ENCODE results near the gene DIO1. TPM values are rescaled to one million over a fixed set of nuclear protein-coding genes. Genes with fewer than 3 reads are reported as not detected.
A peak's percentile ranks its signal among the peaks of the same experiment; 100 is the strongest.

DIO1 gene
- polyA plus RNA-seq (2013, experiment 1 of 2), result not detected
- polyA plus RNA-seq (2013, experiment 2 of 2), result not detected

GRCh38 chr1:53893999-53894636 lies at the start of gene DIO1:
Gene DIO1 (plus strand): TSS chr1:53894187. CDS start chr1:53894211, 24 bp downstream.
- Histone ChIP-seq H3K27me3 (ENCODE audit: control insufficient read depth in 1 of 2, insufficient read depth in 1 of 2, low read length in 2 of 2) (peaks cover 0 to 6% of the 10 kb centered on the region in 2 experiments), H3K36me3 (ENCODE audit: control insufficient read depth in 1 of 2, insufficient read depth in 2 of 2, low read depth in 1 of 2, low read length in 2 of 2) (no peaks in the 10 kb centered on the region), H3K79me1 (replicated peaks; ENCODE audit: low read length, poor library complexity, severe bottlenecking) (peaks cover 3% of the 10 kb centered on the region), H3K4me3 (ENCODE audit: insufficient read depth in 1 of 2, low read depth in 1 of 2, low read length in 2 of 2) (no peak within 1 kb of the TSS), H4K91ac (ENCODE audit: low read length) (no peak within 1 kb of the TSS), H3K4ac (ENCODE audit: low read depth in 1 of 2, low read length in 2 of 2) (no peak within 1 kb of the TSS), H3K27ac (ENCODE audit: low read length, poor library complexity, severe bottlenecking) (no peak within 1 kb of the TSS), H3K9me3 (ENCODE audit: control insufficient read depth, low read length) (no peaks in the 10 kb centered on the region), H2AFZ (ENCODE audit: low read depth, low read length) (no peak within 1 kb of the TSS), H3K23ac (ENCODE audit: low read length in 2 of 2) (no peak within 1 kb of the TSS), H3K4me2 (ENCODE audit: low read length, poor library complexity, severe bottlenecking) (no peak within 1 kb of the TSS), H2BK15ac (ENCODE audit: low read depth, poor library complexity, severe bottlenecking) (no peak within 1 kb of the TSS), H2AK5ac (ENCODE audit: low read length, severe bottlenecking) (no peak within 1 kb of the TSS), H3K4me1 (ENCODE audit: control insufficient read depth, insufficient read depth, low read depth, low read length) (peaks cover 16% of the 10 kb centered on the region), H4K8ac (ENCODE audit: low read length) (no peak within 1 kb of the TSS), H2BK12ac (ENCODE audit: low read length in 2 of 2) (no peak within 1 kb of the TSS), H2BK5ac (ENCODE audit: low read depth, low read length, poor library complexity, severe bottlenecking) (no peak within 1 kb of the TSS), H3K9ac (ENCODE audit: low read length) (no peak within 1 kb of the TSS), H3K14ac (ENCODE audit: low read length in 2 of 2) (no peak within 1 kb of the TSS), H3K18ac (ENCODE audit: low read depth in 1 of 2, low read length in 2 of 2) (no peak within 1 kb of the TSS), H2BK120ac (ENCODE audit: low read depth, low read length) (no peak within 1 kb of the TSS)
- no peak for DNase-seq
- WGBS, result 85% methylated on average over 14 of the region's 14 CpGs

- peak; percentile 7 for DNase-seq
- no peak overlapping the region for H2BK120ac ChIP-seq (ENCODE audit: low read depth, low read length)
- H2BK12ac ChIP-seq (ENCODE audit: low read length in 2 of 2), result no peak overlapping the region
- H3K27ac ChIP-seq (ENCODE audit: low read length, poor library complexity, severe bottlenecking), result no peak overlapping the region
- no peak overlapping the region for H3K4me2 ChIP-seq (ENCODE audit: low read length, poor library complexity, severe bottlenecking)
- no peaks in the 10 kb centered on the region for H3K4me1 ChIP-seq (ENCODE audit: control insufficient read depth, insufficient read depth, low read depth, low read length)
- no peaks in the 10 kb centered on the region for H3K27me3 ChIP-seq (ENCODE audit: control insufficient read depth in 1 of 2, insufficient read depth in 1 of 2, low read length in 2 of 2)
- no peak overlapping the region for H2BK5ac ChIP-seq (ENCODE audit: low read depth, low read length, poor library complexity, severe bottlenecking)
- H3K79me1 ChIP-seq (replicated peaks; ENCODE audit: low read length, poor library complexity, severe bottlenecking), result no peaks in the 10 kb centered on the region
- no peak overlapping the region for H2BK15ac ChIP-seq (ENCODE audit: low read depth, poor library complexity, severe bottlenecking)
- no peak overlapping the region for H3K9ac ChIP-seq (ENCODE audit: low read length)
- no peak overlapping the region for H4K91ac ChIP-seq (ENCODE audit: low read length)
- H3K14ac ChIP-seq (ENCODE audit: low read length in 2 of 2), result no peak overlapping the region
- H3K9me3 ChIP-seq (ENCODE audit: control insufficient read depth, low read length), result peaks cover 4% of the 10 kb centered on the region
- H3K23ac ChIP-seq (ENCODE audit: low read length in 2 of 2), result no peak overlapping the region
- 93% methylated on average over 6 of the region's 6 CpGs for WGBS
- H3K4ac ChIP-seq (ENCODE audit: low read depth in 1 of 2, low read length in 2 of 2), result no peak overlapping the region
- H3K4me3 ChIP-seq (ENCODE audit: insufficient read depth in 1 of 2, low read depth in 1 of 2, low read length in 2 of 2), result no peak overlapping the region
- H3K18ac ChIP-seq (ENCODE audit: low read depth in 1 of 2, low read length in 2 of 2), result no peak overlapping the region
- H4K8ac ChIP-seq (ENCODE audit: low read length), result no peak overlapping the region
- H3K36me3 ChIP-seq (ENCODE audit: control insufficient read depth in 1 of 2, insufficient read depth in 2 of 2, low read depth in 1 of 2, low read length in 2 of 2), result peaks cover 3 to 17% of the 10 kb centered on the region in 2 experiments
- no peak overlapping the region for H2AFZ ChIP-seq (ENCODE audit: low read depth, low read length)
- H2AK5ac ChIP-seq (ENCODE audit: low read length, severe bottlenecking), result no peak overlapping the region
These were observed 46.0 kb upstream of the DIO1 start for GRCh38 chr1:53847980-53848379.

DNA sequence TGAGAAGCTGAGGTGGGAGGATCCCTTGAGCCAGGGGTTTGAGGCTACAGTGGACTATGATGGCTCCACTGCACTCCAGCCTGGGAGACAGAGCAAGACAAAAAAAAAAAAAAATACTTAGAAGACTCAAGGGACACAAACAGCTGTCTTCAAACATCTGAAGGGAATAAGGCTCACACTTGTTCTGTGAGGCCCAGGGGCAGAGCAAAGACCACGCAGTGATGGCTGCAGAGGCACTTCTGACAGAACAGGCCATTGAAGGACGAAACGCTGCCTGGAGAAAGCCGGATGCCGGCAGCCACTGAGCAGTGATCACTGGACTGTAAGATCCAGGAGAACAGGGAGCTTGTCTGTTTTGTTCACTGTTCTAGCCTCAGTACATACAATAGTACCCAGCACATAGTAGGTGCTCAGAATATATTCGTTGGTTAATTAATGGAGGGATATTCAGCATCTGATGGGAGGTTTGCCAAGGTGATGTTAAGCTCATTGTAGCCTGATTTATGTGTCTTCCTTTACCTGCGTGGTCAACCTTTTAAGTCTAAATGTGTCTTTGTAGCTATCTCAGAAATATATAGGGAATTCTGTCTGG lies 43.8 kb upstream of the DIO1 start:
- H3K36me3 ChIP-seq (ENCODE audit: control insufficient read depth in 1 of 2, insufficient read depth in 2 of 2, low read depth in 1 of 2, low read length in 2 of 2), result peaks cover 10 to 36% of the 10 kb centered on the region in 2 experiments
- H3K9ac ChIP-seq (ENCODE audit: low read length), result no peak overlapping the region
- no peak overlapping the region for H3K14ac ChIP-seq (ENCODE audit: low read length in 2 of 2)
- peaks cover 4% of the 10 kb centered on the region for H3K9me3 ChIP-seq (ENCODE audit: control insufficient read depth, low read length)
- no peaks in the 10 kb centered on the region for H3K79me1 ChIP-seq (replicated peaks; ENCODE audit: low read length, poor library complexity, severe bottlenecking)
- H3K4me3 ChIP-seq (ENCODE audit: insufficient read depth in 1 of 2, low read depth in 1 of 2, low read length in 2 of 2), result no peak overlapping the region
- no peaks in the 10 kb centered on the region for H3K27me3 ChIP-seq (ENCODE audit: control insufficient read depth in 1 of 2, insufficient read depth in 1 of 2, low read length in 2 of 2)
- H2BK15ac ChIP-seq (ENCODE audit: low read depth, poor library complexity, severe bottlenecking), result no peak overlapping the region
- whole genome bisulfite sequencing, result 91% methylated on average over 7 of the region's 7 CpGs
- no peak overlapping the region for H3K27ac ChIP-seq (ENCODE audit: low read length, poor library complexity, severe bottlenecking)
- no peak overlapping the region for H3K18ac ChIP-seq (ENCODE audit: low read depth in 1 of 2, low read length in 2 of 2)
- no peaks in the 10 kb centered on the region for H3K4me1 ChIP-seq (ENCODE audit: control insufficient read depth, insufficient read depth, low read depth, low read length)
- no peak for DNase-seq
- H3K4ac ChIP-seq (ENCODE audit: low read depth in 1 of 2, low read length in 2 of 2), result no peak overlapping the region
- no peak overlapping the region for H3K4me2 ChIP-seq (ENCODE audit: low read length, poor library complexity, severe bottlenecking)
- H4K91ac ChIP-seq (ENCODE audit: low read length), result no peak overlapping the region
- no peak overlapping the region for H2BK120ac ChIP-seq (ENCODE audit: low read depth, low read length)
- no peak overlapping the region for H2BK5ac ChIP-seq (ENCODE audit: low read depth, low read length, poor library complexity, severe bottlenecking)
- H2BK12ac ChIP-seq (ENCODE audit: low read length in 2 of 2), result no peak overlapping the region
- H3K23ac ChIP-seq (ENCODE audit: low read length in 2 of 2), result no peak overlapping the region
- H4K8ac ChIP-seq (ENCODE audit: low read length), result no peak overlapping the region
- H2AK5ac ChIP-seq (ENCODE audit: low read length, severe bottlenecking), result no peak overlapping the region
- no peak overlapping the region for H2AFZ ChIP-seq (ENCODE audit: low read depth, low read length)

DNA sequence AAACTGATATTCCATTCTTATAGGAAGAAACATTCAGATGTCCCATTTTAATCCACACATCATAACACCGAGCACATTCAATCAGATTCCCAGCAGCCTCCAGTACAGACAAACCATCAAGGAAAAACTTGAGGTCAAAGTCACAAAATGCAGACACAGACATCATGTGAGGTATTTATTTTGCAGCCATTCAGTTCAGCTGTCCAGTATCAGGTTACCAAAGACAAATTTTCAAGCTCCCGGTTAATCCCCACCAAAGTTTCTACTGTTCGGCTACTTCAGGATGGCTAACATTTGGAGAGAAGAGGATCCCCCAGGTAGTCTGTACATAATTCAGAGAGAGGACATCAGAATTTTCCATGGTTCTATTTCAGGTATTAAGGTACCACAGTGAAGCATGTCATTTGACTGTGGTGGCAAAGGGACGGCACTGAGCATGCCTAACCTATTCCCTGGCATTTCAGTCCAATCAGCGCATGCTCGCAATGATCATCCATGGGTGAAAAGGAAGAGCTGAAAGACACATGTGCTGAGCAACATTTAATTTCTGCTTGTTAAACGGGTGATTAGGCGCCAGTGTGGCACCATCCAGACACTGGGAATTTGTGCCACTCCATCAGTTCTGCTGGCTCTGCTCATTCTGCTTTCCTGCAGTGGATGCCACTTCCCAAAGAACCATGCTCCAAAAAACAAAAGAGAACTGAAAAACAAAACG lies 42.3 kb upstream of the DIO1 start:
- no peak overlapping the region for H2BK12ac ChIP-seq (ENCODE audit: low read length in 2 of 2)
- peaks cover 18 to 51% of the 10 kb centered on the region in 2 experiments for H3K36me3 ChIP-seq (ENCODE audit: control insufficient read depth in 1 of 2, insufficient read depth in 2 of 2, low read depth in 1 of 2, low read length in 2 of 2)
- H3K4ac ChIP-seq (ENCODE audit: low read depth in 1 of 2, low read length in 2 of 2), result no peak overlapping the region
- no peak overlapping the region for H2AFZ ChIP-seq (ENCODE audit: low read depth, low read length)
- H3K4me2 ChIP-seq (ENCODE audit: low read length, poor library complexity, severe bottlenecking), result no peak overlapping the region
- no peak overlapping the region for H3K14ac ChIP-seq (ENCODE audit: low read length in 2 of 2)
- H2BK5ac ChIP-seq (ENCODE audit: low read depth, low read length, poor library complexity, severe bottlenecking), result no peak overlapping the region
- no peaks in the 10 kb centered on the region for H3K79me1 ChIP-seq (replicated peaks; ENCODE audit: low read length, poor library complexity, severe bottlenecking)
- H3K27me3 ChIP-seq (ENCODE audit: control insufficient read depth in 1 of 2, insufficient read depth in 1 of 2, low read length in 2 of 2), result no peaks in the 10 kb centered on the region
- H4K91ac ChIP-seq (ENCODE audit: low read length), result no peak overlapping the region
- no peak overlapping the region for H2AK5ac ChIP-seq (ENCODE audit: low read length, severe bottlenecking)
- no peak overlapping the region for H2BK120ac ChIP-seq (ENCODE audit: low read depth, low read length)
- peaks cover 4% of the 10 kb centered on the region for H3K9me3 ChIP-seq (ENCODE audit: control insufficient read depth, low read length)
- no peak overlapping the region for H3K23ac ChIP-seq (ENCODE audit: low read length in 2 of 2)
- DNase-seq, result no peak
- H3K27ac ChIP-seq (ENCODE audit: low read length, poor library complexity, severe bottlenecking), result no peak overlapping the region
- H3K9ac ChIP-seq (ENCODE audit: low read length), result no peak overlapping the region
- no peaks in the 10 kb centered on the region for H3K4me1 ChIP-seq (ENCODE audit: control insufficient read depth, insufficient read depth, low read depth, low read length)
- H3K18ac ChIP-seq (ENCODE audit: low read depth in 1 of 2, low read length in 2 of 2), result no peak overlapping the region
- 94% methylated on average over 8 of the region's 9 CpGs for WGBS
- no peak overlapping the region for H4K8ac ChIP-seq (ENCODE audit: low read length)
- H3K4me3 ChIP-seq (ENCODE audit: insufficient read depth in 1 of 2, low read depth in 1 of 2, low read length in 2 of 2), result no peak overlapping the region
- H2BK15ac ChIP-seq (ENCODE audit: low read depth, poor library complexity, severe bottlenecking), result no peak overlapping the region

Measured in mesenchymal stem cell (in vitro differentiated cells and primary cell).